Cerebellar cortex (tissue), 1 donor: Measurements from ENCODE around the gene ABCB6.
"Not testable (repeated sequence)": the region's sequence is repeated elsewhere in the genome, so short reads cannot be mapped to it uniquely, and the experiment has no call there.

ENCODE experiments used
- DNase-seq: peaks from one replicate; pipeline ENCODE4 v3.0.0-alpha.2; 2015; ENCODE audit warnings: low spot score

ABCB6 gene

GRCh38 chr2:219218732-219219701 lies at the start of gene ABCB6:
Gene ABCB6 (minus strand): TSS chr2:219218958. CDS start chr2:219218673, 285 bp downstream.
- DNase-seq = peak; percentile 93

GRCh38 chr2:219268294-219268693 lies 49.5 kb upstream of the ABCB6 start:
- no peak for DNase-seq

DNA sequence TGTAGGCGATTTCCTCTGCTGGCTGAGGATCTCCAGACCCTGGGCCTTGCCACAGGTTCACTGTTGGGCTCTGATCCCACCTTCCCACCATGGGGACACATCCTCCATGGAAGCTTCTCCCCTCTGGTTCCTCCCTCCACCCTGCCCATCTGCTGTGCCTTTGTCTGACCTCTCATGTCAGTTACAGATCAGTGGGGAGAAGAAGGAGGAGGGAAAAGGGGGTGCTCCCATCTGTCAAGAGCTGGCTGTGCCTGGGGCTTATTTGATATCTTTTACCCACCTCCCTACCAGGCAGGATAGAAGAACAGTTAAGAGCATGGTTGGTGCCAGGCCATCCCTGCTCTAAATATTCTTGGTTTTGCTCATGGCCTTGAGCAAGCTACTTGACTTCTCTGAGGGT lies 48.1 kb upstream of the ABCB6 start:
- no peak for DNase-seq

DNA sequence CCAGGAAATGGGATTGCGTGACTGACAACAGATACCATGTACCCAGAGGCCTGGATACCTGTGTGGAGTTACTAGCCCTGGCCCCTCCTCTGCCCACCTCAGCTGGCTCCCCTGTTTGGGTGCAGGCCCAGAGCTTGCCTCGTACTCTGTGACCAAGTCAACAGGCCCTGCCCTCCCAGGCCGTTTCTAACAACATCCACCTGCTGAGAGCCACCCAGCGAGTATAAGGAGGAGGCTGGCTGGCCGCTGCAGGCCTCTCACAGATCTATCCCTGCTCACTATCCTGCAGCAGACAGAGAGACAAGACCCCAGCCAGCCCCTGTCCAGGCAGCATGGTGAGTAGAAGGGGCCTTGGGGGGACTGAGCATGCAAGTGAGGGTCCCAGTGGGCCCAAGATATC lies 47.5 kb upstream of the ABCB6 start:
- no peak for DNase-seq

DNA sequence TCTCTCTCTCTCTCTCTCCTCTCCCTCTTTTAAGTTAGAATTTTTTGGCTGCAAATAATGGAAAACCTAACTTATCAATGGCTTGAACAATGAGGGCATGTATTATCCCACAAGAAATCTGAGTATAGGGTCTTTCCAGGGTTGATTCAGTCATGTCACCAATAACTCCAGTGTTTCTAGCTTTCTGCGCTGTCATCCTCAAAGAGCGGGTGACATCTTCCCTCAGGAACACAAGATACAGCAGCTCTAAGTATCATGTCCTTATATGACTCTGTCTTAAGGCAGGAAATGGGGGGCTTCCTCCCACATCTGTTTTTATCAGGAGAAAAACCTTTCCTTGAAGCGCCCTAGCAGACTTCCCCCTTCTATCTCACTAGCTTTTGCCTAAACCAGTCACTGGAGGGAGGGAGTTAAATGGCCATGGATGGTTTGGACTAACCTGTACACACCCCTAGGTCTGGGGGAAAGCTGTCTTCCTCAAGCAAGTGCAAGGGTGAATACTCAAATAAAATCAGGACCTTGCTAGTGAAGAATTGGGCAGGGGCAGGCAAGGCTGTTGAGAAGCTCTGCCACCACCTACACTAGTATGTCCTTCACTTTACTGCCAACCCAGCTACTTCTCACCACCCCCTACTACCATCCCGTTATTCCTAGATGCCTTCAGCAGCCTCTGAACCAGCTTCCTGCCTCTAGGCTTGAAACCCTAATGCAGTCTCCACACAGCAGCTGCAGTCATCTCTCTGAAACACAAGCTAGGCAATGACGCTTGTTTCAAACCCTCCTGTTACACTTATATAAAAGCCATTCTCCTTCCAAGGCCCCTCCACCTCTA lies 42.5 kb upstream of the ABCB6 start:
- DNase-seq = no peak

GRCh38 chr2:219258942-219259341 lies 40.2 kb upstream of the ABCB6 start:
- not testable (repeated sequence) for DNase-seq

GRCh38 chr2:219254590-219255201 lies 35.9 kb upstream of the ABCB6 start:
- peak; percentile 21 for DNase-seq

DNA sequence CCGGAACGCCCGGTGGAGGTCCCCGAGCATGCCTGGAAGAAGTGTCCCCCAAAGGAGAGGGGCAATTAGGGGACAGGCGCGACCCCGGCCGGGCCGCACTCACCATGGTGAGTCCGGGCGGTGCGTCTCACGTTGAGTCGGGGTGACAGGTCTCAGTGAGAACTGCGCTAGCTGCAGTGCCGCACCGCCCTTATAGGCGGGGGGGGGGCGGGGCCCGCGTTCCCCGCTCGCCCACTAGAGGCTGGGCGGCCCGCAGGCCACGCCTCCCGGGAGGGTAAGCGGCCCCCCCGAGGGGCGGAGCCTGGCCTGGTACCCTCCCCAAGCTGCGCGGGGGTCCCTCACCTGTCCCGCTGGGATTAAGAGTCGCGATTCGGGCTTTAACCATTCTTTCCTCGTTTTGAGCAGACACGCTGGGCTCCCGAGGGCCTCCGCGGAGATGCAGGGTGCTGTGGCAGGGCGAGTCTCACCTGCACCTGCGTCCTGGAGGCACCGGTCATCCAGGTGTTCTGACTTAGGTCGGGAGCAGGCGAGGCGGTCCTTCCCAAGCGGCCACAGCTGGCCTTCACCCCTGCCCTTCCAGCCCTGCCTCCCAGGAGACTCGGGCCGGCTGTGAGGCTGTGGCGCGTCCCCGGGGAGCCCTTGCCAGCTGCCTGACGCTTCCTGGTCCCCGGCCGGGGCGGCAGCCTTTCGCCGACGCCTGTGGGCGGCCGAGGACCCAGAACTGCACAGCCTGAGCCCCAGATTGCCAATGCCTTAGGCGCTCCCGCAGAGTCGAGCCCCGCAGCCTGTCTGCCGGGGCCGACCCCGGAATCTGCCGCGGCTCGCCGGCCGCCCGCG lies 35.2 kb upstream of the ABCB6 start, which contains the start of gene TUBA4A:
Gene TUBA4A (minus strand): TSS at position 166 of the 837 bp plus-strand sequence. CDS start 60 bp downstream, at position 106.
- DNase-seq = peak; percentile 85

GRCh38 chr2:219252900-219253752 lies 34.4 kb upstream of the ABCB6 start, which contains the start of gene TUBA4B:
Gene TUBA4B (plus strand): TSS chr2:219253243. CDS start chr2:219253408, 165 bp downstream.
- DNase-seq = peak; percentile 44

GRCh38 chr2:219252570-219252899 lies 33.8 kb upstream of the ABCB6 start:
- no peak for DNase-seq

DNA sequence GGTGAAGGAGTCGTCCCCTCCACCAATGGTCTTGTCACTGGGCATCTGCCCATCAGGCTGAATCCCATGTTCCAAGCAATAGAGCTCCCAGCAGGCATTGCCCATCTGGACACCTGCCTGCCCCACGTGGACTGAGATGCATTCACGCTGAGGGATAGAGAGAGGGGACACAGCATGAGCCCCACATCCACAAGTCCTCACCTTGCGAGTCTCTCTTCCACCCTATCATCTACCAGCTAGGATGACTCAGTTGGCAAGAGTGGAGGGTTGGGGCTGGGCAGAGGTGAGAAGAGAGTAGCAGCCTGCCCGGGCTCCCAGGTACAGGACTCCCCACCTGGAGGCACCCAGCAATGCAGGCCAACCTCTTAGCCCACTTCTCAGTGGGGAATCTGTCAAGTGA lies 33.3 kb upstream of the ABCB6 start:
- peak; percentile 46 for DNase-seq

- DNase-seq = no peak
Measured at GRCh38 chr2:219251656-219252055, 32.9 kb upstream of the ABCB6 start.

DNA sequence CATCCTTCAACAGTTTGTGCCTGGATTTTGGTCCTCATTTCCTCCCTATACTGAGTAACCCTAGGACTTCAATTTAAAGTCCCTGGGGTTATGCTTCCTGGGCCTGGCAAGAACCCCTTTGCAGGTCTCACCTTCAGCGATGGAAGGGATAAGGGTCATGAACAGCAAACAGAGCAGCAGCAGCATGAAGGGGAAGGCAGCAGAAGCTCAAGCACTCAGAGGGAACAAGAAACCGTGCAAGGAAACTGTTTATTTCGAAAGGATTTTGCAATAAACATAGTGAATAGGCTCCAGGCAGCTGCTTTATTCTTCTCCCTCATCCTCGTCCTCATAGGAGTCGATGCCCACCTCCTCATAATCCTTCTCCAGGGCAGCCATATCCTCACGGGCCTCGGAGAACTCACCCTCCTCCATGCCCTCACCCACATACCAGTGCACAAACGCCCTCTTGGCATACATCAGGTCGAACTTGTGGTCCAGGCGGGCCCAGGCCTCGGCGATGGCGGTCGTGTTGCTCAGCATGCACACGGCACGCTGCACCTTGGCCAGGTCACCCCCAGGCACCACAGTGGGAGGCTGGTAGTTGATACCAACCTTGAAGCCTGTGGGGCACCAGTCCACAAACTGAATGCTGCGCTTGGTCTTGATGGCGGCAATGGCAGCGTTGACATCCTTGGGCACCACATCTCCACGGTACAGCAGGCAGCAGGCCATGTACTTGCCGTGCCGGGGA lies 31.5 kb upstream of the ABCB6 start:
- DNase-seq = no peak

DNA sequence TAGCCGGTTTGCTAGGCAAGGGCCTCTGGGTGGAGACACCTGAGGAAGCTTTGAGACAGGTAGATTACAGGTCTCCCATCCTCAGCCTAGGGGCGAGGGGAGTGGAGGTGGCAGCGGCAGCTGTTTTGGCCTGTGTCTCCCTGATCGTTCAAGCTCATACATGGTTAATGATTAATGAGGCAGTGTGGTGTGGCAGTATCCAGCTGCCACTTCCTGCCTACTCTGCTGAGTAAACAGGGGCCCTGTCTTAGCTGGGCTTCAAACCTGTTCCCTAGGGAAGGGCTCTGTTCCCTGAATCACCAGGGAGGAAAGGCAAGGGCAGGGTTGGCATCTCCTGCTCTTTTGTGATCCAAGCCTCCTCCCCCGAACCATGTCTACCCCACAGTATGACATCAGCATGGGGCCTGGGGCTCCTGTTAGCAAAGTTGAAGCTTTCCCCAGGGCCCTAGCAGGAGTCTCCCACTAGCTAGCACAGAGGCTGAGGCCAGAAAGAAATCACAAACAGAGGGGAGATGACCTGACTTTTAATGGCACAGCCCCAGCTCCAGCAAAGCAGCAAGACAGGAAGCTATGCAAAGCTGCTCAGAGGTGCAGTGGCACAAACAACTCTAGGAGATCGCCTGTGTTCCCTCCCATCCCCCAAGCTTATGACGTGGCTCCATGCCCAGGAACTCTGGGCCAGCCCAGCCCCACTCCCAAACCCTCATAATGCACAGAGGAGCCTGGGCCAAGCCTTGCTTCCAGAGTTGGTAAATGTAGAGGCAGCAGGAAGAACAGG lies 30.6 kb upstream of the ABCB6 start:
- peak; percentile 26 for DNase-seq

DNA sequence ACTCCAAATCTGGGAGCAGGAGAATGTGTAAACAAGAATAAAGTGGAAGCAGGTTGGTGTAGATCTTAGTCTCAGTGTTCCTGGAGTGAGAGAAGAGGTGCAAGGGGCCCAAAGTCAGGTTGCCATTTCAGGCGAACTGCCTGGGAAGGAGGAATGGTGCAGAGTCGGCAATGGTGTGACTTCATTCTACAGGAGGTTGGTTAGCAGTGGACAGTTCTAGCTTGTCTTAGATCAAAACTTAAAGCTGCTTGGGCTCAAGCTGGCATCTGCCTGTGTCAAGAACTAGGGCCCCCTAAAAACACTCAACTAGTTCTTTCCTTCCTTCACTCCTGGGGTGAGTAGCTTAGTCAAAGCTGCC lies 30.1 kb upstream of the ABCB6 start:
- no peak for DNase-seq

DNA sequence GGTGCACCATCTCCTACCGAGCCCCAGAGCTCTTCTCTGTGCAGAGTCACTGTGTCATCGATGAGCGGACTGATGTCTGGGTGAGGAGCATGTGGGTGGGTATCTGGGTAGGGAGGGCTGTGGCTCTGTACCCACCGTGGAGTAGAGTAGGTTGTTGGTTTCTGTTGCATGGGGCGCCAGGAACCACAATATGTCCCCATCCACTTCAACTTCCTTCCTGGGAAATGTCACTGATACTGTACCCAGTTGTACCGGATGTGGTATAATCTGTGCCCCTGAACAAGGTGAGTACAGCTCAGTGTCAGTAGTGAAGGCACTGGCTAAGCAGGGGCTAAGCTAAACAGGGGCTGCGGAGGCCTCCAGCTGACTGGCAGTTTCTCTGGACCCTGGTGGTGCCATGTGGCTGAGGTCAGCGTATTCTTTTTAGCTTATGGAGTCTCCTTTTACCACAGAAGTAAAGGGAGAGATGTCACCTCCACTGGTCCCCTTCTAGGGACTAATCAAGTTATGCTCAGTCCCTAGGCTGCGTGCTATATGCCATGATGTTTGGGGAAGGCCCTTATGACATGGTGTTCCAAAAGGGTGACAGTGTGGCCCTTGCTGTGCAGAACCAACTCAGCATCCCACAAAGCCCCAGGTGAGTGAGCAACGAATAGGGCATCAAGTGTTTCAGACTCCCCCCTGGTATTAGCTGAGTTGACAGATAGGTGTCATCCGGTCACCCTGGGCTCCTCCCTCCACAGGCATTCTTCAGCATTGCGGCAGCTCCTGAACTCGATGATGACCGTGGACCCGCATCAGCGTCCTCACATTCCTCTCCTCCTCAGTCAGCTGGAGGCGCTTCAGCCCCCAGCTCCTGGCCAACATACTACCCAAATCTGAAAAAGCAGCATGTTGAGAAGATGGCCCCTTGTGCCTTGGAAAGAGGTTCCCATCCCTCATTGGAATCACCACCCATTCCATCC lies 29.2 kb upstream of the ABCB6 start:
- DNase-seq = no peak

GRCh38 chr2:219246559-219246958 lies 27.8 kb upstream of the ABCB6 start:
- DNase-seq = no peak

DNA sequence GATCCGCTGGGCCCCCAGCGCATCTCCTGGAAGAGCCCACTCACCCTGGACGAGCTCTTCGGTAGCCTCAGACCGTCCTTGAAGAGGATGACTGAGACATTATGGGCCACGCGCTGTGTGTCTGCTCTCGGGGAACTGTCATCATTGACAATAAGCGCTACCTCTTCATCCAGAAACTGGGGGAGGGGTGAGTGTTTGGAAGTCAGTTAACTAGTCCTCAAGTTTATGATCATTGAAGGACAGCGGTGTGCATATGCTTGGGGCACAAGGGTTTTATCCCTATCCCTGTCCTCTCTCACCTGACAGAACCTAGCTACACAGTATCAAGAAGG lies 27.1 kb upstream of the ABCB6 start:
- no peak for DNase-seq
